HepG2 (cell line): ENCODE results near the gene MMGT1. TPM values are rescaled to one million over a fixed set of nuclear protein-coding genes. Genes with fewer than 3 reads are reported as not detected.

ENCODE experiments used
- DPF2 ChIP-seq: sonication (generic); formaldehyde crosslinking; IDR thresholded peaks from 2 replicates; pipeline ENCODE4 v1.4.0; 2020; ENCODE audit warnings: mild to moderate bottlenecking, low read depth, missing genetic modification reagents, borderline replicate concordance
- EEA1 ChIP-seq: sonication (generic); formaldehyde crosslinking; IDR thresholded peaks from 2 replicates; pipeline ENCODE4 v1.5.1; 2020; ENCODE audit warnings: mild to moderate bottlenecking, missing genetic modification reagents, borderline replicate concordance
- ELF4 ChIP-seq: sonication (generic); formaldehyde crosslinking; IDR thresholded peaks from 2 replicates; pipeline ENCODE4 v1.5.0; 2020; ENCODE audit warnings: missing genetic modification reagents, mild to moderate bottlenecking, moderate library complexity, borderline replicate concordance
- GFI1 ChIP-seq: sonication (generic); formaldehyde crosslinking; IDR thresholded peaks from 2 replicates; pipeline ENCODE4 v1.5.0; 2020; ENCODE audit warnings: missing genetic modification reagents, mild to moderate bottlenecking, borderline replicate concordance
- HNRNPLL ChIP-seq: fragments of 200-400 bp; formaldehyde crosslinking; IDR thresholded peaks from 2 replicates; pipeline ENCODE4 v1.6.1; 2017; ENCODE audit warnings: mild to moderate bottlenecking, low read depth, low read length; ENCODE audit not compliant: poor library complexity, severe bottlenecking
- KDM2A ChIP-seq: sonication (generic); formaldehyde crosslinking; IDR thresholded peaks from 2 replicates; pipeline ENCODE4 v1.4.0; 2020; ENCODE audit warnings: low read depth, missing genetic modification reagents, borderline replicate concordance
- MED8 ChIP-seq: sonication (generic); formaldehyde crosslinking; IDR thresholded peaks from 2 replicates; pipeline ENCODE4 v1.8.1; 2023; ENCODE audit warnings: mild to moderate bottlenecking, missing genetic modification reagents; ENCODE audit not compliant: insufficient replicate concordance
- MLXIP ChIP-seq: sonication (generic); formaldehyde crosslinking; IDR thresholded peaks from 2 replicates; pipeline ENCODE4 v1.9.0; 2021; ENCODE audit warnings: missing genetic modification reagents, borderline replicate concordance
- NFE2L2 ChIP-seq: fragments of 150-350 bp; IDR thresholded peaks from 2 replicates; pipeline ENCODE4 v1.6.1; 2014; ENCODE audit warnings: low read length
- NFRKB ChIP-seq: fragments of 450-650 bp; IDR thresholded peaks from 2 replicates; pipeline ENCODE4 v1.6.1; 2017
- NR0B2 ChIP-seq: sonication (generic); formaldehyde crosslinking; IDR thresholded peaks from 2 replicates; pipeline ENCODE4 v1.4.0; 2020; ENCODE audit warnings: mild to moderate bottlenecking, missing genetic modification reagents
- RARG ChIP-seq: sonication (generic); formaldehyde crosslinking; IDR thresholded peaks from 2 replicates; pipeline ENCODE4 v1.4.0; 2020; ENCODE audit warnings: low read depth, mild to moderate bottlenecking, missing genetic modification reagents
- REXO4 ChIP-seq: sonication (generic); formaldehyde crosslinking; IDR thresholded peaks from 2 replicates; pipeline ENCODE4 v1.8.0; 2022; ENCODE audit warnings: missing genetic modification reagents, mild to moderate bottlenecking, borderline replicate concordance
- SETDB1 ChIP-seq: sonication (generic); formaldehyde crosslinking; IDR thresholded peaks from 2 replicates; pipeline ENCODE4 v1.5.1; 2020; ENCODE audit warnings: missing genetic modification reagents, mild to moderate bottlenecking, borderline replicate concordance
- SRSF1 ChIP-seq: fragments of 200-400 bp; formaldehyde crosslinking; optimal IDR thresholded peaks from 2 replicates; pipeline ENCODE3; 2017; ENCODE audit warnings: mild to moderate bottlenecking, low read depth, low read length, moderate library complexity
- THRA ChIP-seq: sonication (generic); formaldehyde crosslinking; IDR thresholded peaks from 2 replicates; pipeline ENCODE4 v1.4.0; 2020; ENCODE audit warnings: missing genetic modification reagents, borderline replicate concordance
- ZFP91 ChIP-seq: sonication (generic); formaldehyde crosslinking; IDR thresholded peaks from 2 replicates; pipeline ENCODE4 v1.9.0; 2022; ENCODE audit warnings: missing genetic modification reagents, mild to moderate bottlenecking, borderline replicate concordance
- ZKSCAN8 ChIP-seq: IDR thresholded peaks from 2 replicates; pipeline ENCODE4 v1.6.1; 2016; ENCODE audit warnings: borderline replicate concordance, missing genetic modification reagents, missing compliant biosample characterization
- ZNF20 ChIP-seq: sonication (generic); formaldehyde crosslinking; IDR thresholded peaks from 2 replicates; pipeline ENCODE4 v1.4.0; 2020; ENCODE audit warnings: mild to moderate bottlenecking, moderate library complexity, missing genetic modification reagents
- ZNF3 ChIP-seq: IDR thresholded peaks from 2 replicates; pipeline ENCODE4 v1.7.0; 2017; ENCODE audit warnings: inconsistent platforms
- ZNF577 ChIP-seq: sonication (generic); formaldehyde crosslinking; IDR thresholded peaks from 2 replicates; pipeline ENCODE4 v1.4.0; 2020; ENCODE audit warnings: mild to moderate bottlenecking, low read depth, missing genetic modification reagents, borderline replicate concordance
- ZNF605 ChIP-seq: sonication (generic); formaldehyde crosslinking; IDR thresholded peaks from 2 replicates; pipeline ENCODE4 v1.8.0; 2022; ENCODE audit warnings: mild to moderate bottlenecking, missing genetic modification reagents
- ZNF7 ChIP-seq: IDR thresholded peaks from 2 replicates; pipeline ENCODE4 v1.6.1; 2016; ENCODE audit warnings: missing biosample characterization, missing genetic modification reagents
- ZNF766 ChIP-seq: sonication (generic); formaldehyde crosslinking; IDR thresholded peaks from 2 replicates; pipeline ENCODE4 v1.5.0; 2020; ENCODE audit warnings: missing genetic modification reagents, borderline replicate concordance
- polyA plus RNA-seq, 8 experiments: library from polyadenylated mRNA; depleted of rRNA in 3 of 8; stranded (reverse) in 7 of 8; unstranded in 1 of 8; fragments of >200 nt; fragmentation: Illumina TruSeq in 4 of 8; extraction: Trizol in 4 of 8; gene quantifications; 2 replicates each; pipeline versions ENCODE4 v1.2.1 to v1.2.3, GENCODE V29; 2011 to 2016; ENCODE audit warnings: low read depth in 4 of 8, missing spikeins in 1 of 8, mixed read lengths in 1 of 8; ENCODE audit not compliant: insufficient read depth in 1 of 8
- total RNA-seq, 5 experiments: library from RNA; depleted of rRNA; stranded (reverse); fragments of >200 nt; fragmentation: Illumina TruSeq; extraction: Trizol; gene quantifications; 2 replicates each; pipeline ENCODE4 v1.2.3, GENCODE V29; 2016; ENCODE audit warnings: low read depth in 1 of 5

MMGT1 gene
- total and polyA plus RNA-seq, 2 of the 13 experiments (the other 11 are each of a cell fraction or from before 2014, with no cell fraction given): 7.5 to 8.8 TPM

DNA sequence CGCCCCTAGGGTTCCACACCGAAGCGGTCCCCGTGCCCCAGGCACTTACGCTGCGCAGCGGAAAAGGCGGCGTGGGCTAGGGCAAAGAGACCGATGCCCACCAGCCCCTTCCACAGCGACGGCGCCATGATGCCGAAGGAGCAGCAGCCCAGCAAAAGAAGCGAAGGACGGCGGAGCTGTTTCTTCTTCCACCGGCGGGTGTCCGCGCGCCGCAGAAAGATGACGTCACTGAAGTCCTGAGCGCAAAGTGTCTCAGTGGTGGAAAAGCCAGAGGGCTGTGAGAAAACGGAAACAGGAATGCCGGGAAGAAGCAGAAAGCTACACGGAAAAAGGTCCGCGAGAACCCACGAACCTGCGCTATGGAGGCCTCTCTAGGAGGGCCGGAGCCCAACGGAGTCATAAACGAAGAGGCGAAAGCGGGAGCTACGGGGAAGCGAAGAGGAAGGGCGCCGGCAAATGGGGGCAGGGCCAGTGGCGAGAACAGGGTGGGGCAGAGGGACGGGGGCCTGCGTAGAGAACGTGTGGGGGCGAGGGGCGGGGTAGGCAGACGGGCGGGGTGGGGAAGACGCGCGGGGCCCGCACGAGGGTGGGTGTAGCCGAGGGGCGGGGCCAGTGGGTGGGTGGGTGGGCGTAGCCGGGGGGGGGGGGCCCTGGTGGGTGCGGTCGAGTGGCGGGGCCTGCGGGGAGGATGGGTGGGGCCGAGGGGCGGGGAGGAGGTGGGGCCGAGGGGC, at the start of gene MMGT1 (continued):
- TF ChIP-seq RARG (CRISPR knock-in tag) (no peak), ZNF577 (CRISPR knock-in tag) (no peak), ZNF3 (CRISPR knock-in tag) (no peak), ZFP91 (CRISPR knock-in tag) (peak; percentile 61; the same call in 1 of the 2 replicates), MLXIP (CRISPR knock-in tag) (no peak), ELF4 (no peak), EEA1 (CRISPR knock-in tag) (no peak), MED8 (CRISPR knock-in tag) (no peak), ZNF605 (CRISPR knock-in tag) (no peak), SRSF1 (peak; percentile 1), NFE2L2 (no peak), HNRNPLL (peak; percentile 27), REXO4 (CRISPR knock-in tag) (no peak), NR0B2 (no peak), SETDB1 (no peak), GFI1 (CRISPR knock-in tag) (no peak), ZNF766 (CRISPR knock-in tag) (no peak), ZNF7 (CRISPR knock-in tag) (no peak), NFRKB (no peak), THRA (CRISPR knock-in tag) (no peak), ZNF20 (CRISPR knock-in tag) (no peak), KDM2A (CRISPR knock-in tag) (no peak), DPF2 (no peak), ZKSCAN8 (CRISPR knock-in tag) (no peak)
